ENCODE data around the gene MYL12B. TPM values are rescaled to one million over a fixed set of nuclear protein-coding genes. Genes with fewer than 3 reads are reported as not detected.
A peak's percentile ranks its signal among the peaks of the same experiment; 100 is the strongest.

Gene MYL12B
- total RNA-seq, 1 donor from 2014 or later: 214 TPM

DNA sequence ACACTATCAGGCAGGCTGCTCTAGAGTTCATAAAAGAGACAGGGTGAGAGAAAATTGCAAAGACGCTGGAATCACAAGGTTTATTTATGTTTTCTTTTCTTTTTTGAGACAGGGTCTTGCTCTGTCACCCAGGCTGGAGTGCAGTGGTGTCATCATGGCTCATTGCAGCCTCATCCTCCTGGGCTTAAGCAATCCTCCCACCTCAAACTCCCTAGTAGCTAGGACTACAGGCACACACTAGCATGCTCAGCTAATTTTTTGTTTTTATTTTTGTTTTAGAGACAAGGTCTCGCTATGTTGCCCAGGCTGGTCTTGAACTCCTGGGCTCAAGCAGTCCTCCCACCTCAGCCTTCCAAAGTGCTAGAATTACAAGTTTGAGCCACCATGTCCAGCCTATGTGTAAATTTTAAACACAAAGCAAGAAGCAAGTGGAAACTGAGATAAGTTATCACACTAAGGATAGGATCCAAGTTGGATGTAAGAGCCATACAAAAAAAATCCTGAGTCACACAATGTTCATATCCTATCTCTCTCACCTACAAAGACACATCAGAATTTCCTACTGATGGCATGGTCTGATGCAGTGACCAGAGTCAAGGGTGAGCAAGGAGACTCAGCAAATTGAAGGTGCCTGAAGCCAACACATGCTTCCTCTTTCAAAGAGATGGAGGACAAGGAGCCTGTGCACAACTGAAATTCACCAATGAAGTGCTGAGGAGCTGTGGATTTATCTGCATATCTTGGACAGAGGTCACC lies 31.4 kb downstream of the MYL12B start:
- no peaks in the 10 kb centered on the region for H3K27me3 ChIP-seq
- intact Hi-C loops (cut with DNase I): no loop called here
- DNase-seq (ENCODE audit: extremely low spot score in 2 of 2): no peak
- no peaks in the 10 kb centered on the region for H3K36me3 ChIP-seq
- peaks cover 11% of the 10 kb centered on the region for H3K4me1 ChIP-seq
- no peak overlapping the region for H3K27ac ChIP-seq
- H3K4me3 ChIP-seq: no peak overlapping the region
- no peaks in the 10 kb centered on the region for H3K9me3 ChIP-seq
- TF ChIP-seq POLR2A (IDR thresholded peaks at IDR 0.05) (no peak), POLR2AphosphoS5 (IDR thresholded peaks at IDR 0.05; ENCODE audit: insufficient read depth in 1 of 2, low read depth in 1 of 2) (no peak)
- TF ChIP-seq, protein P1, sequence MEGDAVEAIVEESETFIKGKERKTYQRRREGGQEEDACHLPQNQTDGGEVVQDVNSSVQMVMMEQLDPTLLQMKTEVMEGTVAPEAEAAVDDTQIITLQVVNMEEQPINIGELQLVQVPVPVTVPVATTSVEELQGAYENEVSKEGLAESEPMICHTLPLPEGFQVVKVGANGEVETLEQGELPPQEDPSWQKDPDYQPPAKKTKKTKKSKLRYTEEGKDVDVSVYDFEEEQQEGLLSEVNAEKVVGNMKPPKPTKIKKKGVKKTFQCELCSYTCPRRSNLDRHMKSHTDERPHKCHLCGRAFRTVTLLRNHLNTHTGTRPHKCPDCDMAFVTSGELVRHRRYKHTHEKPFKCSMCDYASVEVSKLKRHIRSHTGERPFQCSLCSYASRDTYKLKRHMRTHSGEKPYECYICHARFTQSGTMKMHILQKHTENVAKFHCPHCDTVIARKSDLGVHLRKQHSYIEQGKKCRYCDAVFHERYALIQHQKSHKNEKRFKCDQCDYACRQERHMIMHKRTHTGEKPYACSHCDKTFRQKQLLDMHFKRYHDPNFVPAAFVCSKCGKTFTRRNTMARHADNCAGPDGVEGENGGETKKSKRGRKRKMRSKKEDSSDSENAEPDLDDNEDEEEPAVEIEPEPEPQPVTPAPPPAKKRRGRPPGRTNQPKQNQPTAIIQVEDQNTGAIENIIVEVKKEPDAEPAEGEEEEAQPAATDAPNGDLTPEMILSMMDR (IDR thresholded peaks at IDR 0.05): no peak

DNA sequence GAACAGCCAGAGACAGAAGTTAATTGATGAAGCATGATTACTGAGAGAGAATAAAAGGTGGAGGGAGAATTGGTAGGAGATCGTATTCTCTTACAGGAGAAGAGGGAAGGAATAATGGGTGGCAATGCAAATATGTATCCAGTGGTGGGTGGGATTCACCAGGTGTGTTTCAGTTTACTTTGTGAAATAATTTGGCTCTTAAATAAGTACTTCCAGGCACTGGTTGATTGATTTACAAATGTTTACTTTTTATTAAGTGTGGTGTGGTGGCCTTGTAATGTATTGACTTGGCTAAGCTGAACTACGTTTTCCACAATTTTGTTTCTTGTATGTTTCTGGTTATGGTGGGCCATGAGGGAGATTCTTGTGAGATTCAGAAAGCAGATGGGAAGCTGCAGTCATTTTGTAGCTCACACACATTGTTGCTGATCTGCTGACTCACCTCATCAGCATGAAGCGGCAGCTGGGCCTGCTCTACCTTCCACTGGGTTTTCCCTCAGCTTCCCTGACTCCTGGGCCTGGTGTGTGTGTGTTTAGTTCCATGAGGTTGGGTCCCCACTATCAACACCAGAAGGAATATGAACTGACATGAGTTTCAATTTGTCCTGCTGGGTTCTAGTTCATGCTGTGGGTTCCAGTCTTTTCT lies 32.6 kb downstream of the MYL12B start:
- H3K27me3 ChIP-seq: no peaks in the 10 kb centered on the region
- no peaks in the 10 kb centered on the region for H3K36me3 ChIP-seq
- DNase-seq (ENCODE audit: extremely low spot score in 2 of 2): no peak
- intact Hi-C loops (cut with DNase I): no loop called here
- no peak overlapping the region for H3K4me3 ChIP-seq
- TF ChIP-seq, protein P1 (IDR thresholded peaks at IDR 0.05): no peak
- TF ChIP-seq POLR2AphosphoS5 (IDR thresholded peaks at IDR 0.05; ENCODE audit: insufficient read depth in 1 of 2, low read depth in 1 of 2): no peak
- TF ChIP-seq POLR2A (IDR thresholded peaks at IDR 0.05): no peak
- H3K9me3 ChIP-seq: no peaks in the 10 kb centered on the region
- H3K27ac ChIP-seq: no peak overlapping the region
- H3K4me1 ChIP-seq: peaks cover 11% of the 10 kb centered on the region

DNA sequence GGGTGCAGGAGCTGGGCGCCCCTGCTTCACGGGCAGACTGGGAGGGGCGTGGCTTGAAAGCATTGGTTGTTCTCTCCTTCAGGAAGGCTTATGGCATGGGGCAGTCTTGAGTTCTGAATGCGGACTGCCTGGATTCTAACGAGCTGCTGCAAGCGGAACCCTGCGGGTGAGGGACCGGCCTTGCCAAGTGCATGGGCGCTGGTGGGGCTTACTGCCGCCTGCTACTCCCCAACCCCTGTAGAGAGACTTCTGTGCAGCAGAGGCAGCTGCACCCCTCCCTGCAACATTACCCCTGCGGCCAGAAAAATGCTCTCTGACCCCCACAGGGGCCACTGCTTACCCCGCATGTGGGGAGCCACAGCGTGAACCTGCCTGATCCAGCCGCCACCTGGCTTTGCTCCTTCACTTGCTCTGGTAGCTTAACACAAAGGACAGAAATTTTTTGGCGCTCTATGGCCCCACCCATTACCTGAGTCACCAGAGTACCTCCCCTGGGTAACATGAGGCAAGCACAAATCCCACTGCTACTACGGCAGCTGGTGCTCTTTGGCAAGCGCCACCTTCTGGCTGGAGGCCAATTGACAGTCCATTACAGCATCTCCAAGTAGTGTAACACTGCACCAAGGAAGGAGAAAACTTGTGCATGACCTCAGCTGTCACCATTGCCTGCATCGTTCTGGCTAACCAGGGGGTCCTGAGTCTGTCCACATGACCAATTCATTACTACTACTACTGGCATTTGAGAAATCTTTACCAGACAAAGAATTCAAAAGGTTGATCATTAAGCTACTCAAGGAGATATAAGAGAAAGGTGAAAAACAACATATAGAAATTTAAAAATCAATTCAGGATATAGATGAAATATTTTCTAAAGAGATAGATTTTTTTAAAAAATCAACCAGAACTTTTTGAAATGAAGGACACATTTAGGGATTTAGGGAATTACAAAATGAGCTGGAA lies 35.4 kb downstream of the MYL12B start:
- peak overlapping the region; percentile 44 to 46 for H3K4me3 ChIP-seq
- intact Hi-C loops (cut with DNase I): no loop called here
- H3K9me3 ChIP-seq: no peaks in the 10 kb centered on the region
- H3K27me3 ChIP-seq: no peaks in the 10 kb centered on the region
- H3K4me1 ChIP-seq: peaks cover 11% of the 10 kb centered on the region
- TF ChIP-seq POLR2A (IDR thresholded peaks at IDR 0.05) (no peak), POLR2AphosphoS5 (IDR thresholded peaks at IDR 0.05; ENCODE audit: insufficient read depth in 1 of 2, low read depth in 1 of 2) (peak; percentile 39 to 46)
- TF ChIP-seq, protein P1 (IDR thresholded peaks at IDR 0.05): peak in 1 of 3 experiments; percentile 16
- H3K36me3 ChIP-seq: no peaks in the 10 kb centered on the region
- H3K27ac ChIP-seq: peak overlapping the region; percentile 16
- DNase-seq (ENCODE audit: extremely low spot score in 2 of 2): no peak

DNA sequence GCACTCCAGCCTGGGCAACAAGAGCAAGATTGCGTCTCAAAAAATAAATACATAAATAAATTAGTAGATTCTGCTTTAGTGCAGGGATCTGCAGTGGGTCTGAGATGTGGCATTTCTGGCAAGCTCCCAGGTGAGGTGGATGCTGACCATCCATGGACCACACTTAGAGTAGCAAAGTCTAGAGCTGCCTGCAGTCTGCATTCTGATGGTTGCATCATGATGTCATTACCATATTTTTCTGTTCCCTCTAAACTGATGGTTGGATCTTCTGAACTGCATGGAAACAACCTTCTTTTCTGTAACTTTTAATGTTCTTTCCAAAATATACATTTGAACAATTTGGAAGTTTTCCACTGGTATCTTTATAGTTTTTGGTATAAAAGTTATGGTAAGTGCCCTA lies 42.9 kb downstream of the MYL12B start:
- peak in 1 of 2 donors; percentile 70 for DNase-seq (ENCODE audit: extremely low spot score in 2 of 2)
- no peaks in the 10 kb centered on the region for H3K9me3 ChIP-seq
- H3K4me1 ChIP-seq: peaks cover 7% of the 10 kb centered on the region
- H3K27ac ChIP-seq: no peak overlapping the region
- TF ChIP-seq POLR2AphosphoS5 (IDR thresholded peaks at IDR 0.05; ENCODE audit: insufficient read depth in 1 of 2, low read depth in 1 of 2) (no peak), POLR2A (IDR thresholded peaks at IDR 0.05) (no peak)
- TF ChIP-seq, protein P1 (IDR thresholded peaks at IDR 0.05): no peak
- H3K27me3 ChIP-seq: no peaks in the 10 kb centered on the region
- no peak overlapping the region for H3K4me3 ChIP-seq
- H3K36me3 ChIP-seq: no peaks in the 10 kb centered on the region
- intact Hi-C loops (cut with DNase I): no loop called here
